ENCODE results near the gene ALOX5AP. TPM values are rescaled to one million over a fixed set of nuclear protein-coding genes. Genes with fewer than 3 reads are reported as not detected.

ALOX5AP gene
- total RNA-seq, 3 donors from 2014 or later (not counting 1 experiment from before 2014, with no cell fraction given), result 83.9 to 150 (median 114) TPM

DNA sequence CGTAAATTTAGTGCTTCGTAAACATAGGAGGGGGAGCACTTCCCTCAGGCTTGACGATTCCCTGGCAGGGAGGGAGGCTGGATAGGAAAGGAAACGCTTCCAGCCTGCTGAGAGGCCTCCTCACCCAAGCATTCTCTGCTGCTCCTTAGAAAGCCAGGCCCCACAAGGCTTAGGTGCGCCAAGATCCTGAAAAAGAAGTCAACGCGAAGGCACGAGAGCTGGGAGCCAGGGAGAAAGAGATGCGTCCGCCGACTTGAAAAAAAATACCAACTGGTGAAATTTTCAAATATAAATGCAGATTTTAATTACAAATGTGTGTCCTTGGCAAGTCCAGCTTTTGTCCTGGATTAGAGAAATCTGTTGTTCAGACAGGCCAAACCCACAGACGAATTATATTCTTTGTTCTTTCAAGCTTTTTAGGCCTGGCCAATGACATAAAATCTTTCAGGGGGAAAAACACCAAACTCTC is 64.0 kb downstream of the ALOX5AP start:
- Mint-ChIP-seq H3K9me3 (no peaks in the 10 kb centered on the region), H3K4me3 (no peak overlapping the region), H3K27me3 (ENCODE audit: low read depth in 2 of 2) (no peaks in the 10 kb centered on the region), H3K4me1 (peaks cover 32 to 33% of the 10 kb centered on the region in 2 donors), H3K27ac (no peak overlapping the region), H3K36me3 (no peaks in the 10 kb centered on the region)
- intact Hi-C loops (cut with micrococcal nuclease), result no loop called here
- TF ChIP-seq, protein P1, sequence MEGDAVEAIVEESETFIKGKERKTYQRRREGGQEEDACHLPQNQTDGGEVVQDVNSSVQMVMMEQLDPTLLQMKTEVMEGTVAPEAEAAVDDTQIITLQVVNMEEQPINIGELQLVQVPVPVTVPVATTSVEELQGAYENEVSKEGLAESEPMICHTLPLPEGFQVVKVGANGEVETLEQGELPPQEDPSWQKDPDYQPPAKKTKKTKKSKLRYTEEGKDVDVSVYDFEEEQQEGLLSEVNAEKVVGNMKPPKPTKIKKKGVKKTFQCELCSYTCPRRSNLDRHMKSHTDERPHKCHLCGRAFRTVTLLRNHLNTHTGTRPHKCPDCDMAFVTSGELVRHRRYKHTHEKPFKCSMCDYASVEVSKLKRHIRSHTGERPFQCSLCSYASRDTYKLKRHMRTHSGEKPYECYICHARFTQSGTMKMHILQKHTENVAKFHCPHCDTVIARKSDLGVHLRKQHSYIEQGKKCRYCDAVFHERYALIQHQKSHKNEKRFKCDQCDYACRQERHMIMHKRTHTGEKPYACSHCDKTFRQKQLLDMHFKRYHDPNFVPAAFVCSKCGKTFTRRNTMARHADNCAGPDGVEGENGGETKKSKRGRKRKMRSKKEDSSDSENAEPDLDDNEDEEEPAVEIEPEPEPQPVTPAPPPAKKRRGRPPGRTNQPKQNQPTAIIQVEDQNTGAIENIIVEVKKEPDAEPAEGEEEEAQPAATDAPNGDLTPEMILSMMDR (IDR thresholded peaks at IDR 0.05), result no peak
- 97% methylated on average over 12 of the region's 12 CpGs for WGBS (ENCODE audit: insufficient coverage)
- Histone ChIP-seq H3K4me1 (ENCODE audit: control insufficient read depth, insufficient read depth, low read length) (peaks cover 24% of the 10 kb centered on the region), H3K27me3 (ENCODE audit: control insufficient read depth, insufficient read depth, low read length) (no peaks in the 10 kb centered on the region), H3K27ac (ENCODE audit: low read length) (no peak overlapping the region), H3K36me3 (ENCODE audit: control insufficient read depth, insufficient read depth, low read length) (no peaks in the 10 kb centered on the region), H3K4me3 (ENCODE audit: low read length) (no peak overlapping the region), H3K9me3 (ENCODE audit: control insufficient read depth, insufficient read depth, low read length) (no peaks in the 10 kb centered on the region)
- DNase-seq (no peak), ATAC-seq (no peak)

DNA sequence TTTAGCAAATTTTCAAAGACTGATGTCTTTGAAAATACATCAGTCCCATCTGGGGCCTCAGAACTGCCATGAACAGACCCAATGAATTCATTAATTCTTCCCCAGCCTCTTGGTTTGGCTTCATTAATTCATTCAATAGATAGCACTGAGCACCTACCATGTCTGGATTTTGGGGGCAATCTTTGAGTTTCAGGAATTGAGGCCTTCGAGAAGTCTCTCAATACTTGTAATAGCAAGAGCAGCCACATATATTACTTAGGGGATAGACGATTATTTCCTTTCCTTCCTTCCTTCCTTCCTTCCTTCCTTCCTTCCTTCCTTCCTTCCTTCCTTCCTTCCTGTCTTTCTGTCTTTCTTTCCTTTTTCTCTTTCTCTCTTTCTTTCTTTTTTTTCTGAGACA is 64.8 kb downstream of the ALOX5AP start:
- H3K36me3 ChIP-seq (ENCODE audit: control insufficient read depth, insufficient read depth, low read length), result no peaks in the 10 kb centered on the region
- H3K4me3 Mint-ChIP-seq, result no peak overlapping the region
- DNase-seq (no peak), ATAC-seq (no peak)
- H3K36me3 Mint-ChIP-seq, result no peaks in the 10 kb centered on the region
- no peaks in the 10 kb centered on the region for H3K27me3 ChIP-seq (ENCODE audit: control insufficient read depth, insufficient read depth, low read length)
- H3K27ac Mint-ChIP-seq, result no peak overlapping the region
- H3K9me3 ChIP-seq (ENCODE audit: control insufficient read depth, insufficient read depth, low read length), result no peaks in the 10 kb centered on the region
- H3K9me3 Mint-ChIP-seq, result no peaks in the 10 kb centered on the region
- H3K27ac ChIP-seq (ENCODE audit: low read length), result no peak overlapping the region
- H3K4me1 Mint-ChIP-seq, result peaks cover 32% of the 10 kb centered on the region in 2 donors
- WGBS (ENCODE audit: insufficient coverage), result 63% methylated on average over 2 of the region's 2 CpGs
- intact Hi-C loops (cut with micrococcal nuclease), result loop anchor here (5.0 kb wide), 3 partner anchors 183 to 668 kb away; partner anchors contain the start of gene USPL1
- peaks cover 24% of the 10 kb centered on the region for H3K4me1 ChIP-seq (ENCODE audit: control insufficient read depth, insufficient read depth, low read length)
- H3K4me3 ChIP-seq (ENCODE audit: low read length), result no peak overlapping the region
- no peaks in the 10 kb centered on the region for H3K27me3 Mint-ChIP-seq (ENCODE audit: low read depth in 2 of 2)
- TF ChIP-seq, protein P1 (IDR thresholded peaks at IDR 0.05), result no peak

DNA sequence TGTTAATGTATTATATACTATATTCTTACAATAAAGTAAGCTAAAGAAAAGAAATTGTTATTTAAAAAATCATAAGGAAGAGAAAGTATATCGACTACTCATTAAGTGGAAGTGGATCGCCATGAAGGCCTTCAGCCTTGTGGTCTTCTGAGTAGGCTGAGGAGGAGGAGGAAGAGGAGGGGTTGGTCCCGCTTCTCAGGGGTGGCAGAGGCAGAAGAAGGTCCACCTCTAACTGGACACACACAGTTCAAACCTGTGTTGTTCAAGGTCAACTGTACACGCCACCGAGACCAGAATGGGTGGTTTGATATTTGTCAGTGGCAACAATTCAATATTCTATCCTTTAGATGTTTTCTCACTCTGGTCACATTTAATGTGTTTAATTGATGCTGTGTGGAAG is 67.2 kb downstream of the ALOX5AP start:
- ATAC-seq, result peak in 2 of 3 donors; percentile 24 to 25
- TF ChIP-seq, protein P1 (IDR thresholded peaks at IDR 0.05), result no peak
- Mint-ChIP-seq H3K27ac (peak overlapping the region in 1 of 2 donors; percentile 81), H3K27me3 (ENCODE audit: low read depth in 2 of 2) (no peaks in the 10 kb centered on the region), H3K36me3 (no peaks in the 10 kb centered on the region), H3K4me3 (peak overlapping the region; percentile 66), H3K9me3 (no peaks in the 10 kb centered on the region), H3K4me1 (peaks cover 14% of the 10 kb centered on the region in 2 donors)
- Histone ChIP-seq H3K27me3 (ENCODE audit: control insufficient read depth, insufficient read depth, low read length) (no peaks in the 10 kb centered on the region), H3K4me3 (ENCODE audit: low read length) (no peak overlapping the region), H3K9me3 (ENCODE audit: control insufficient read depth, insufficient read depth, low read length) (no peaks in the 10 kb centered on the region), H3K27ac (ENCODE audit: low read length) (no peak overlapping the region), H3K36me3 (ENCODE audit: control insufficient read depth, insufficient read depth, low read length) (no peaks in the 10 kb centered on the region), H3K4me1 (ENCODE audit: control insufficient read depth, insufficient read depth, low read length) (peaks cover 10% of the 10 kb centered on the region)
- no peak for DNase-seq
- 62% methylated on average over 3 of the region's 5 CpGs for WGBS (ENCODE audit: insufficient coverage)
- intact Hi-C loops (cut with micrococcal nuclease), result loop anchor here (2.0 to 5.0 kb wide), 5 partner anchors 58 to 670 kb away; partner anchors contain the start of gene USPL1

Measured in natural killer cell (primary cell).